ENCODE measurements around the gene NFATC2. TPM values are rescaled to one million over a fixed set of nuclear protein-coding genes. Genes with fewer than 3 reads are reported as not detected.

NFATC2 gene
- total RNA-seq, 2 donors from 2014 or later, result 5.8 to 7.3 TPM

GRCh38 chr20:51359401-51359800 lies 183.1 kb downstream of the NFATC2 start:
- intact Hi-C loops (cut with DNase I), result no loop called here
- DNase-seq, result no peak

DNA sequence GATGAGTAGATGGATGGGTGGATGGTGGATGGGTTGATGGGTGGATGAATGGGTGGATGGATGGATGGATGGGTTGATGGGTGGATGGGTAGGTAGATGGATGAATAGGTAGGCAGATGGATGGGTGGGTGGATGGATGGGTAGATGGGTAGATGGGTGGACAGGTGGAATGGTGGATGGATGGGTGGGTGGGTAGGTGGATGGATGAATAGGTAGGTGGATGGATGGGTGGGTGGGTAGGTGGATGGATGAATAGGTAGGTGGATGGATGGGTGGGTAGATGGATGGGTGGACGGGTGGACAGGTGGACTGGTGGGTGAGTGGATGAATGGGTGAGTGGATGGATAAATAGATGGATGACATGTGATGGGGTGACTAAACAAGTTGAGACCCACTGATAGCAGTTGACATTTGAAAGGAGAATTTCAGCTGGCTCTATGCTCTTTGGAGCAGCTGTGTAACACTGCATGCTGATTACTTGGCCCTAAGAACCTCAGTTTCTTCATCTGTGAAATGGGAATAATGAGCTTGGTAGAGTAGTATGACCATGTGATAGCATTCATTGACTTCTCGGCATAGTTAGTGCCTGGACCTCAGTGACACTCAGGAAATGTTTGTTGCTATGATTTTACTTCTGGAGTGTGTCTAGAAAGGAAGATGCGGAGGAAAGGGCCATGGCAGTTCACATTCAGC lies 184.3 kb downstream of the NFATC2 start:
- Histone ChIP-seq H3K9ac (ENCODE audit: low read depth in 2 of 2, low read length in 2 of 2) (no peak overlapping the region), H3K27ac (no peak overlapping the region), H3K27me3 (no peaks in the 10 kb centered on the region), H3K4me1 (no peaks in the 10 kb centered on the region), H3K9me3 (no peaks in the 10 kb centered on the region), H3K36me3 (no peaks in the 10 kb centered on the region), H3K4me3 (no peak overlapping the region)
- no peak for DNase-seq
- no peak for TF ChIP-seq CTCF (IDR thresholded peaks at IDR 0.05)
- intact Hi-C loops (cut with DNase I), result no loop called here

More at GRCh38 chr20:51359401-51359800, 183.1 kb downstream of the NFATC2 start:
- H3K9me3 ChIP-seq, result no peaks in the 10 kb centered on the region
- TF ChIP-seq CTCF (IDR thresholded peaks at IDR 0.05), result no peak
- no peaks in the 10 kb centered on the region for H3K36me3 ChIP-seq
- H3K9ac ChIP-seq (ENCODE audit: low read depth in 2 of 2, low read length in 2 of 2), result no peak overlapping the region
- no peaks in the 10 kb centered on the region for H3K4me1 ChIP-seq
- H3K27ac ChIP-seq, result no peak overlapping the region
- H3K4me3 ChIP-seq, result no peak overlapping the region
- no peaks in the 10 kb centered on the region for H3K27me3 ChIP-seq

DNA sequence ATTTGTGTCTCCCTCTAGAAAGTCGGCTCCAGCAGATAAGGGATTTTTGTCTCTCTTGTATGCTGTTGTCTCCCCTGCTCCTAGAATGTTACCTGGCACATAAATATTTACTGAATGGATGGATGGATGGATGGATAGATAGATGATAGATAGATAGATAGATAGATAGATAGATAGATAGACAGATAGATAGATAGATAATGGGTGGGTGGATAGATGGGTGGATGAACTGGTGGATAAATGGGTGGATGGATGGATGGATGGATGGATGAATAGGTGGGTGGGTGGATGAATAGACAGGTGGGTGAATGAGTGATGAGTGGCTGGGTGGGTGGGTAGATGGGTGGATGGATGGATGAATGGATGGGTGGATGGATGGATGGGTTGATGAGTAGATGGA lies 185.0 kb downstream of the NFATC2 start:
- Histone ChIP-seq H3K27me3 (no peaks in the 10 kb centered on the region), H3K9me3 (no peaks in the 10 kb centered on the region), H3K36me3 (no peaks in the 10 kb centered on the region), H3K4me3 (no peak overlapping the region), H3K9ac (ENCODE audit: low read depth in 2 of 2, low read length in 2 of 2) (no peak overlapping the region), H3K27ac (no peak overlapping the region), H3K4me1 (no peaks in the 10 kb centered on the region)
- intact Hi-C loops (cut with DNase I), result no loop called here
- TF ChIP-seq CTCF (IDR thresholded peaks at IDR 0.05), result no peak
- DNase-seq, result no peak

DNA sequence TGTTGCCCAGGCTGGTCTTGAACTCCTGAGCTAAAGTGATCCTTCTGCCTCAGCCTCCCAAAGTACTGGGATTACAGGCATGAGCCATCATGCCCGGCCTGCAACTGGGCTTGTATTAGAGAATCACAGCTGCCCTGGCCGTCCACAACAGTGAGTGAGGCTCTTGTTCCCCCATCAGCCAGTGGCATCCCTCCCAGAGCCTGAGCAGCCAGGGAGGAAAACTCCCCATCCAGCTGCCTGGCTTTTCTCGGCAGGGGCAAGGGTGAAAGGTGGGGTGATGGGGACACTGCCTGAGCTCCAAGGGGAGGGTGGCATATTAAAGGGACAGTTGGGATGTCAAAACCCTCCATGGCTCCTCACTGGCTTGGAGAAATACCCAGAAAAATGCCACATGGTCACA lies 185.6 kb downstream of the NFATC2 start:
- no peak for DNase-seq
- H3K9ac ChIP-seq (ENCODE audit: low read depth in 2 of 2, low read length in 2 of 2), result no peak overlapping the region
- intact Hi-C loops (cut with DNase I), result no loop called here

GRCh38 chr20:51354769-51355319 lies 187.7 kb downstream of the NFATC2 start:
- DNase-seq, result no peak
- Histone ChIP-seq H3K9me3 (no peaks in the 10 kb centered on the region), H3K4me3 (no peak overlapping the region), H3K27ac (no peak overlapping the region), H3K4me1 (no peaks in the 10 kb centered on the region), H3K9ac (ENCODE audit: low read depth in 2 of 2, low read length in 2 of 2) (no peak overlapping the region), H3K36me3 (no peaks in the 10 kb centered on the region), H3K27me3 (no peaks in the 10 kb centered on the region)
- intact Hi-C loops (cut with DNase I), result no loop called here
- TF ChIP-seq CTCF (IDR thresholded peaks at IDR 0.05), result no peak

More for the DNA sequence above, 185.6 kb downstream of the NFATC2 start:
- TF ChIP-seq CTCF (IDR thresholded peaks at IDR 0.05), result no peak
- Histone ChIP-seq H3K27ac (no peak overlapping the region), H3K4me1 (no peaks in the 10 kb centered on the region), H3K27me3 (no peaks in the 10 kb centered on the region), H3K4me3 (no peak overlapping the region), H3K9me3 (no peaks in the 10 kb centered on the region), H3K36me3 (no peaks in the 10 kb centered on the region)
